CD4-positive, alpha-beta T cell treated with Interleukin-4 for 4 hours (primary cell): ENCODE results near the gene SAMD7.
A peak's percentile ranks its signal among the peaks of the same experiment; 100 is the strongest.

ENCODE experiments used
- DNase-seq: peaks from one replicate; pipeline ENCODE4 v3.0.0-alpha.2; 2020

Gene SAMD7, protein sequence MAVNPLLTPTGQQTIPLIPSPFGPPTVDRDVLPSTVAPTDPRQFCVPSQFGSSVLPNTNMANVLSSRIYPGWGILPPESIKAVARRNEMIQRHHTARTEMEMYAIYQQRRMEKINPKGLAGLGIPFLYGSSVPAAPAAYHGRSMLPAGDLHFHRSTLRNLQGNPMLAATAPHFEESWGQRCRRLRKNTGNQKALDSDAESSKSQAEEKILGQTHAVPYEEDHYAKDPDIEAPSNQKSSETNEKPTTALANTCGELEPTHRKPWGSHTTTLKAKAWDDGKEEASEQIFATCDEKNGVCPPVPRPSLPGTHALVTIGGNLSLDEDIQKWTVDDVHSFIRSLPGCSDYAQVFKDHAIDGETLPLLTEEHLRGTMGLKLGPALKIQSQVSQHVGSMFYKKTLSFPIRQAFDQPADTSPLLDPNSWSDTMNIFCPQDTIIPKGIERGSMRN

DNA sequence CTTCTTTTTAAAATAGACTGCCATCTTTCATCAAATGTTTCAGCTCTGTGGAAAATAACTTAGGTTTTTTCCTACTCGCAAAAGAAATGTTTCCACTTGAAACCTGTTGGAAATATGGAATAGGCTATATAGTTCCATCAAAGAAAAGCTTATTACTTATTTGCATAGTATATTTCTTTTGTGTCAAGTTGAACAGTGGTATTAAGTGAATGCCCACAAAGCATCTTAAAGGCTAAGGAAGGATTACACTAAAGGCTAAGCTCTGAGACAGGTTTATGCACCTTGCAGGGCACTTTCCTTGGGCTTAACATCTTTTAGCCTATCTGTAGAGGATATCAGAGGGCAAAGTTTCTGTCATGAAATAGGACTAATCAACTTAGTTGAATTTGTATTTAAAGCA is at the start of gene SAMD7:
TSS of gene SAMD7 (plus strand) at position 301 of the 400 bp plus-strand sequence. CDS start 7,927 bp downstream, outside the sequence.
- DNase-seq, result no peak

DNA sequence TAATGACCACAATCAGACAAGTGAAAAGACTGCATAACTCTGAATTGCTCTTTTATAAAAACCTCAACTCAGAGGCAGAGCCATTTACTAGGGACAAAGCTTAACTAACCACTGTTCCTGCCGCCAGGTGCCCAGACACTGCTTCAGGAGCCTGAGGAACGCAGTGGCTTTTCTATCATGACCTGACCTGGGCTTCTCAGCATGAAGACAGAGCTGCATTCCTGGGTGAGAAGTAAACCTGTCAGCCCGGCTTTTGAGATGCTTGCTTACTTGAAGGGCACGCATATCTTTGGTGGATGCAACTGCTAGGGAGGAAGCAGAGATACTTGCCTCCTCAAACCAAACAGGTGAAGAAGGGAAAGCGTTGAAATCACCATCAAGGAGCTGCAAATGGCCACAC is 49.5 kb upstream of the SAMD7 start:
- DNase-seq, result no peak

DNA sequence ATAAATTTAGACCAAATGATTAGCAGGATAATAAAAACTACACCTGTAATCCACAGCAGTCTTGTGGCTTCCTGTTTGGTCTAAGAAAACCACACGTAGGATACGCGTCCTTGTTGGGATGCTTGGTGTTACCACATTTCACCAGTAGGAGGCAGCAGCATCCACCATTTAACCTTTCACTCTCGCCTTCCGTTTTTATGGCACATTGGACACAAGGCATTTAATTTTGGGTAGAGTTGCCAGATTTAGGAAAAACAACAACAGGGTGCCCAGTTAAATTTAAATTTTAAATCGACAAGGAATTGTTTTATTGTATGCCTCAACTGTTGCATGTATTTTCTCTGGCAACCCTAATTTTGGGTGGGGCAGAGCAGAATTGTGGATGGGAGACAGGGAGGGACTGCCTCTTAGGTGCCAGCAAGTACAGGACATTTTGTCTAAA is 47.9 kb upstream of the SAMD7 start:
- DNase-seq, result peak; percentile 64

DNA sequence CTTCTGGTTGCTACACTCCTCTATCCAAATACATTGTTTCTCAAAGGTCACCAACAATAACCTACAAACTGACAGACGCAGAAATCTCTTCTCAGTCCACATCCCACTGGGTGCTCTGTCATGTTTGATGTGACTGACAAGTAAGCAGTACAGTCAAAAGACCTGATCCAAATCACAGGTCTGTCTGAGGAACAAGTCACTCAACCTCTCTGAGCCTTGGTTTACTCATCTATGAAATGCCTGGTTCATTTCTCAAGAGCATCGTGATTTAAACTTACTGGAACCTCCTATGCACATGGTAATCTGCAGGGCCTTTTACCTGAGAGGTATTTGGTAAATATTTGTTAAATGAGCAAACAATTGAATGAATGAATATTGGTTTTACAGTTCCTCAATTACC is 47.1 kb upstream of the SAMD7 start:
- no peak for DNase-seq

DNA sequence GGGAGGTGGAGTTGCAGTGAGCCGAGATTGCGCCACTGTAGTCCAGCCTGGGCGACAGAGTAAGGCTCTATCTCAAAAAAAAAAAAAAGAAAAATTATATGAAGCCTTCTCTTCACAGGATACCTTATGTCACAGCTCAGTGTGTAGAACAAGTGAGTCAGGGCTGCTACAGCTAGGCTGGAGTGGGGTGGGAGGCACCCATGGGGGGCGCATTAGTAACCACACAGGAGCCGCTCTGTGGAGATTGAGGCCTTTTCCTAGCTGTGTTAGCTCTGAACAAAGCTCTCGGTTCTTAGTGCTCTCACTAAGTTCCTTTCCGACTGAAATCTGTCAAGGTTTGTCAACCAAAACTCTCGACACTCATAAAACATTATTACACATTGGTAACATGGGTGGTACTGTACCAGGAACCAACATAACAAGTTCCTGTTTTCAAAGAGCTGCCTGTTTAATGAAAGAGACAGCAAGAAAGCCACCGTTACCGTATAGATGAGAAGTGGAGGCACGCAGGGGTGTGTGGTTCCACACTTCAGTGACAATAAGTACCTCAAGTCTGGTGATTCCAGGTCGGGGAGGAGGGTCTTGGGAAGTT is 46.1 kb upstream of the SAMD7 start:
- no peak for DNase-seq

DNA sequence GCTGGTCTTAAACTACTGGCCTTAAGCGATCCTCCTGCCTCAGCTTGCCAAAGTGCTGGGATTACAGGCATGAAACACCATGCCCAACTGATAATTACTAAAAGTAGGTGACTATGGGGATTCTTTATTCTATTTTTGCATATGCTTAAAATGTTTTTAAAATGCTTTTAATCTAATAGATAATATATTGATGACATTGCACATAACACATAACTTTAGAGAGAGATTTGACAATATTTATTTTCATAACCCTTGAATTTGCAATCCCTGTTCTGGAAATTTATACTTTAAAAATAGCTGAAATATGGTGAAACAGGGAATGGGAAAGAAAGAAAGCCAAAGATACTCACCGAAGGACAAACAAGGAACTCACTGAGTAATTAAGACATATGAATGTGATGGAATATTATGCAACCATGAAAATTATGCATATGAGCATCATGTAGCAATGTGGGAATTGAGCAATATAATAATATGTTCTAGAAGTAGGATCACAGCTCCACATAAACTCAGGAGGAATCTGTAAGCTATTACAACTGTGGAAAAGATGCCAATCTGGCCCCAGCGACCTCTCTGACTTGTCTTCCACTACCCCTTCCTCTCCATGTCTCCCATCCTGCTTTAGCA is 43.7 kb upstream of the SAMD7 start:
- no peak for DNase-seq

DNA sequence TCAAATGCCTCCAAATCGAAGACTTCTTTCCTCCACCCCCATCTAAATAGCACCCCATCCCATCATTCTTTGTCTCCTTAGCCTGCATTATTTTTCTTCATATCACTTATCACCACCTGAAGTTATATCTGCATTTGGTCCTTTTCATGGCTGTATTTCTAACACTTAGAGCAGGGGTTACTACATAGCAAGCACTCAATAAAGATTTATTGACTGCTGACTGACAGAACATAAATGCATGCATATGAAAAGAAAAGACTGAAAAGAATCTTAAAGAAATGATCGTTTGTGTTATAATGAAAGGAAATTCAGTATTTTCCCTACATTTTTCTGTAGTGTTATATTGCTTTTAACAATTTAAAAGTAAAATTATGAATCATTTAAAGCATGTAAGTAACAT is 43.0 kb upstream of the SAMD7 start:
- DNase-seq, result no peak

DNA sequence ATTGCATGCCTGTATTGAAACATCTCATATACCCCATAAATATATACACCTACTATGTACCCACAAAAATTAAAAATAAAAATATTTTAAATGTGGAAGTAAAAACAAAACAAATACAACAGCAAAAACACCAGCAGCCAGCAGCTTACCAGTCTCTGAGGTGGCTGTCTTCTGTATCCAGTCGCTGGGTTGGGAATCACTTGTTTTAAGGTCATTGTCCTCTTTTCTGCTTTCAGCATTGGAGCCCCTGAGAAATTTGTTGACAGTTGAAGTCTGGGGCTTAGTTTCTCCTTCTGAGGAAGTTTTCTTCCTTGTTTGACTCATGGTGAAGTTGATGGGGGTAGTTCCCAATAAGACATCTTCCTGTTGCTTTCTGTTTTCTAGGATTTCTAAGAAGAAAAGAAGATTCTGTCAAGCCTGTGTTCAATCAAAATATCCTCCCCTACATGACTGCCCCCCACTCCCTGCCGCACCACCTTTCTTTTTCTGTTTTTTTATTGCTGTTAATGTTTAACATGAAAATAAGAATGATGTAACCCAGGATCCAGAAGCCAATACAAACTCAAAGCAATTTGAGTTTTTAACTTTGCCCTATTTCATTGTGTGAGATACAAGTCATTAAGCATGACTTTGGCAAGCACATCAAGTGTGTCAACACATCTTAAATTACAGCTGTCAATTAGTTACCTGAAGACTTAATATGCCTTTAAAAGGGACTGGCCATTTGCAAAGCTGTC is 41.7 kb upstream of the SAMD7 start, which contains the start of gene LRRC31:
TSS of gene LRRC31 (minus strand) at position 452 of the 737 bp plus-strand sequence. CDS start at position 324, 128 bp downstream.
- no peak for DNase-seq

DNA sequence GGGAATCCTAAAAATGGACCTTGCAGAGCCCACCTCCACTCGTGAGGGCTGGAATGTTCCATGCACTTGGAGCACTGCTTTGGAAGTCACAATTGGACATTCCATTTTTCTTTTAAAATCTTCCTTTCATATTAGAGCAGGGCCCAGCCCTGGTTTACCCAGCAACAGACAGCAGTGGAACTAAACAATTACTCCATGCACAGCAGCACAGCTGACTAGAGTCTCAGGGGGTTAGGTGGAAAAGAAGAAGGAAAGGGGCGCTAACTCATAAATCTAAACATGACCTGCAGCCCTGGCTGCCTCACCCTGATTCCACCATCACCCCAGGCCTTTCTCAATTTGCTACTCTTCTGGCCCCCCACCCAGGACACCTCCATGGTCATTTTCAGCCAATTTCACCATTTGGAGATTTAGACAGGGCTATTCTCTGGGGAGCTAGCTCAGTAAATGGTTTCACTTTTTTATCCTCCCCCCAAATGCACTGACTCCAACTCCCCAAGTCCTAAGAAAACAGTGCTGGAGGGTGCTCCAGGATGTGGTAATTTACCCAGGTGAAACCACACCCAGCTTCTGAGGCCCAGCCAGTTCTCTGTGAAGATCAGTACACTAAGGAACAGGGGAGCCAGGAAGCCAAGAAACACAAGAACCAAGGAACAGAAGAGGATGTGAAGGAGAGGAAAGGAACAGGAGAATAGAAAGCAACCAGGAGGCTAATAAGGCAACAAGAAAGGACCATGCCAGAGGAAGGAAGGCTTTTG is 40.1 kb upstream of the SAMD7 start:
- DNase-seq, result no peak

DNA sequence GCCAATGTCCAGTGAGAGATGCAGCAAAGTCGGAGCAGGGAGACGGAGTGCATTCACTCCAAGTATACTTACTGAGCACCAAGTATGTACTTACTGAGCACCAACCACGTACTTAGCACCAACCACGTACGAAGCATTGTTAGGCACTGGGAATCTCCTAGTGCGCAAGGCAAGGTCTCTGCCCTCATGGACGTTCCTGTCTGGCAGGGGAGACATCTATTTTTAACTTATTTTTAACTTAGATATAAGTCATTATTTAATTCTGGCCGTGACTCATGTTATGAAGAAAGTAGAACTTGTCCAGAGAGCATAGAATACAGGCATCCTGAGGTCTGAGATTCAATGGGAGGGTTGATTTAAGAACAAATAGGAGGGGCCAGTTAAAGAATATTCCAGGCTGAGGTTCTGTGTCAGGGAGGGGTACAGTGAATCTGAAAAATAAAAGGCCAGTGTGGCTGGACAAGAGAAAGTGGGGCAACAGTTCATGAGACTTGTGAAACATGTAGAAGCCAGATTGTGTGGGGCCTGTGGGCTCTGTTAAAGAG is 32.3 kb upstream of the SAMD7 start:
- DNase-seq, result no peak

DNA sequence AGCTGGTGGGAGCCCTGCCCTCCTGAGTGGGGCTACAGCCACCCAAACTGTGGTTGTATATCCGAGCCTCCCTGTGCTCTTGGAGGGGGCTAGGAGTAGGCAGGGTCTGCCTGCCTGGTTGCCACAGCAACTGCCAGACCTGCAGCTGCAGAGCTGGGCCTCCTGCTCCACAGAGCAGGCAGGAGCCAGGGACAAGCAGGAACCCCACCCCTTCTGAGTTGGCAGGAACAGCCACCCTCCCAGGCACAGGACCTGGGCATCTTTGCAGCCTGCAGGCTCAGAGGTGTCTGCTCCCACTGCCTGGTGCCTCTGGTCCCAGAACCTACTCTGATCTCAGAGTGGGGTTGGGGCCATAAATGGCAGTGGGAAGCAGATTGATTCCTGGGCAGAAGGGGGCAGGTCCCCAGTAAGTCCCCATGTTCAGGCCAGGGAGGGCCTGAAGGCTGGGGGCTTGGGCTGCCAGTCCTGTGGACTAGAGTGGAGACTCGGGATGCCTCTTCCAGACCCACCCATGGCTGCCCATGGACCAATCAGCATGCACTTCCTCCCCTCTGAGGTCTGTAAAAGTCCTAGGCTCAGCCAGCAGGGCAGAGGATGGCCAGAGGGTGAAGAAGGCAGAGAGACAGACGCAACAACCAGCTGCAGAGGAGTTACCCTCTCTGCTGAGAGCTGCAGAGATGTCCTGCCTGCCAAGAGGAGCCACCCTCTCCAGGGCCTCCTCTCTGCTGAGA is 31.4 kb upstream of the SAMD7 start:
- no peak for DNase-seq

DNA sequence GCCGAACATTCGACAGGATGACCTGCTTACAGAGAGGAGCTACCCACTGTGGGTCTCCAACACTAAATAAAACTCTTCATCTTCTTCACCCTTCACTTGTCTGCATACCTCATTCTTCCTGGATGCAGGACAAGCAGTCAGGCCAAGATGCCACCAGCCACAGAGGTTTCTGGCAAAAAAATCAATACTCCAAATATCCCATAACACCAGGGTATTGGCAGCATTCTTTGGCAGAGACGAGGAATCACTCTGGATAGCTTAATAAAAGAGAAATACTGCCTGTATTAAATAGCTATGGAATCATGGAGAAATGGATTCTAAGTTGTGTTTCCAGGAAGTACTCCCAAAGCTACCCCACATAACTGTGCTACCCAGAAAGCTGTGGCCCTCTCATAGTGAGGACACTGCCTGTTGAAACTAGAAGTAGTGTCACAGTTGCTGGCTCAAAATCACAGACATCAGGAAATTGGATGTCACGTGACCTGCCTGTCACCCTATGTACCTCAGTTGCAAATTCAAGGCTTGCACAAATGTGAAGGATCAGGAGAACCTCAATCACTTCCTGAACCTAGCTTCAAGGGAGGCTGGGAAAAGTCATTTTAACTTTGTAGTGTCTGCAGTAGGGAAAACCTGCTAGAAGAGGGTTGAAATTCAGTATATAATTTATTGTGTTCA is 30.7 kb upstream of the SAMD7 start:
- no peak for DNase-seq

DNA sequence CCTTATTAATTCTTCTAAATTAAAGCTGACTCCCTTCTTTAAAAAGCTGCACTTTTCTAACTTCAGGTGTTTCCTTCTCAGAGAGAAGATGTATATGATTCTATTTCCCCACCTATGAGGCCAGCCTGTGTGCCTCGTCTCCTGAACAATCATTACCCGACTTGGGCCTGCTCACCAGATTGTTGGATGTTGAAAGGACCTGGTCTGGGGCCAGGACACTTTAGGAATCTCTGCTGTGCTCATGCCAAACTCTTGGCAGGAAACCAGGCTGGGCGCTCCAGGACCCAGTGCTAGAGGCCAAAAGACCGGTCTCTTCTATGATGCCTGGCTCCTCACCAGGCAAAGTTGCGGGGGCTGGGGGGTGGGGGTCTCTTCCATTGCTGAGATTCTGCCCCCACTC is 24.7 kb upstream of the SAMD7 start:
- DNase-seq, result no peak

DNA sequence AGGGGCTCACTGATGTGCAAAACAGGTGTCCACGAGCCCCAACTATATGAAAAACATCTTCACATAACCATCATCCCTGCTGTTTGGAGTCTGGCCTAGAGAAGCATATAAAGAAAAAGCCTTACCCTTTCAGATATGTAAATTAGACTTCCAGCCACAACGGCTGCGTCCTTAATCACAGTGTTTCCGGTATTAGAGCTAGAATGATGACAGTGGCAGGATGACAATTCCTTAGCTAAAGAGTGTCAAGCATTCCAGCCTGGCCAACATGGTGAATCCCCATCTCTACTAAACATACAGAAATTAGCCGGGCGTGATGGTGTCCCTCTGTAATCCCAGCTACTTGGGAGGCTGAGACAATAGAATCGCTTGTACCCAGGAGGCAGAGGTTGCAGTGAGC is 19.5 kb upstream of the SAMD7 start:
- no peak for DNase-seq

DNA sequence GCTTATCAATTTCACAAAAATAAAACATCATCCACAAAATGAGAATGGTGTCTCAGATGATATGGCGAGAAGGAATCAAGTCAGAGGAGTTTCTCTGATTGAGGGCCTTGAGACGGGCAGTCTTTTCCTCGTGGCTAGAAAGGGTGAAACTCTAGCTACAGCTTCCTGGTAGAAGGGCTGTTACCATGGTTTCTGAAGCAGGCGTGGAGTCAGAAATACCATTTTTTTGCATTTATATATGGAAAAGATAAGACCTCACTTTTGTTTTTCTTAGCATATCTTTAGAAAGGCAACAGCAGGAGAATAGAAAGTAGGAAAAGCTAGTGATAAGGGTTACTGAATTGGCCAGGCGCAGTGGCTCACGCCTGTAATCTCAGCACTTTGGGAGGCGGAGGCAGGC is 17.3 kb upstream of the SAMD7 start:
- no peak for DNase-seq

DNA sequence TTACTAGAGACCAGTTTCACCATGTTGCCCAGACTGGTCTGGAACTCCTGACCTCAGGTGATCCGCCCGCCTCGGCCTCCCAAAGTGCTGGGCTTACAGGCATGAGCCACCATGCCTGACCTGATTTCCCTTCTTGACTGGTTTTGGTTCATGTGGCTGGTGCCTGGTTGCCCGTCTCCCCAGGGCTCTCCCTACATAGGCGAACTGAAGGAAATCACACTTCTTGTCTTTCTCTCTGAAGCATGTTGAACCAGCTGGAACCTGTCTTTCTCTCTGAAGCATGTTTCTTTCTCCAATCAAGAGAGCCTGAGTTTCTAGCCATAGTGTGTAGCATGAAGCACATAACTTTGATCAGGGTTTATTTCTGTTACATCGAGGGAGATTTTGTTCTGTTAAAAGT is 16.3 kb upstream of the SAMD7 start:
- DNase-seq, result no peak

DNA sequence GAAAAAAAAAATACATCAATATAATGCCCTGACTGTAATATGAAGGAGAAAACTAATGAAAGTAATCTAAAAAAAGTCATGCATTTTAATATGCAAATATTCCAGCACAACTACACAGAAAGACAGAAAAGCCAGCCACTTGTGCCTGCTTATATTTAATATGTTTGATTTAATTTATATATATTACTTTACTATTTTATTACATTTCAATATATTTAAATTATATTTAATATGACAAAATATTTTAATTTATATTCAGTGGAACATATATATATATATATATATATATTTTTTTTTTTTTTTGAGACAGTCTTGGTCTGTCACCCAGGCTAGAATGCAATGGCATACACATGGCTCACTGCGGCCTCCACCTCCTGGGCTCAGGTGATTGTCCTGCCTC is 14.1 kb upstream of the SAMD7 start:
- DNase-seq, result no peak

DNA sequence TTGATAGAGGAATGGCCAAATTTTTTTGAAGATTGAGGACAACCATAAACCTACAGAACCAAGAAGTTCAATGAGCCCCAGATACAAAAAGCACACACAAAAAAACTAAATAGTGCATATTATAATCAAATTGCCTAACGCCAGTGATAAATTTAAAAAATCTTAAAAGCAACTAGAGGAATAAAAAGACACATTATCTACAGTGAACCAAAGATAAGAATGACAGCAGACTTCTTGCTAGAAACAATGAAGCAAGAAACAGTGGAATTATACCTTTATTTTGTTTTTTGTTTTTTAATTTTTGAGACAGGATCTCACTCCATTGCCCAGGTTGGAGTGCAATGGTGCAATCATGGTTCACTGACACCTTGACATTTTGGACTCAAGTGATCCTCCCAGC is 9.9 kb upstream of the SAMD7 start:
- DNase-seq, result no peak

DNA sequence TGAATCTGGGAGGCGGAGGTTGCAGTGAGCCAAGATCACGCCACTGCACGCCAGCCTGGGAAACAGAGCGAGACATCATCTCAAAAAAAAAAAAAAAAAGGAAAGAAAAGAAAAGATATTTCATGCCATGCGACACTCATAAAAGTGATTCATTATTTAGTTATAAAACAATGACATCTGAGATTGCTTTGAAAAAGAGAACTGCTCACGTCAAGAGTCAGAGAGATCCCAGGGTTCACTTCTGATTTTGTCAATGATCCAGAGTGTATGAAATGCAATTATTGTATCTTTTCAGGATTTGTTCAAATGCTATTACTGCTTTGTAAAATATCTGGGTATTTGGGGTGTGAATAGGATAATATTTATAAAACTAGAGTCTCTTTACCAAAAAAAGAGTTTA is 6.0 kb upstream of the SAMD7 start:
- DNase-seq, result no peak

DNA sequence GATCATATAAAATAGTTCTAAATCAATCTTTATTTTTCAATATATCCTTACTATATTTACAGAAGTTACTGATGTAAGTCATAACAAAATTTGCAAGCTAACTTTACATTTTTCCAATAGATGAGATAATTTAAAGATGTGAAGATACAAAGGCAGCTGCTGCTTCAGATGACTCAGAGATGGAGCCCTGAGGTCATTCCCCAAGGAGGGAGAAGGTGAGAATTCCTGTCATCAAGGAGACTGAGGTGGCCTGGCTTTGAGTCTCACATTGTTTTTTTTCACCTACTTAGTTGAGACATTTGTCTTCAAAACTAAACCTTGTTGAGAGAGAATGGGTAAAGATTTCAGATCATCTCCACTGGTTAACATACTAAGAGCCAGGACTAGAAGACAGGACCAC is 3.9 kb upstream of the SAMD7 start:
- no peak for DNase-seq

DNA sequence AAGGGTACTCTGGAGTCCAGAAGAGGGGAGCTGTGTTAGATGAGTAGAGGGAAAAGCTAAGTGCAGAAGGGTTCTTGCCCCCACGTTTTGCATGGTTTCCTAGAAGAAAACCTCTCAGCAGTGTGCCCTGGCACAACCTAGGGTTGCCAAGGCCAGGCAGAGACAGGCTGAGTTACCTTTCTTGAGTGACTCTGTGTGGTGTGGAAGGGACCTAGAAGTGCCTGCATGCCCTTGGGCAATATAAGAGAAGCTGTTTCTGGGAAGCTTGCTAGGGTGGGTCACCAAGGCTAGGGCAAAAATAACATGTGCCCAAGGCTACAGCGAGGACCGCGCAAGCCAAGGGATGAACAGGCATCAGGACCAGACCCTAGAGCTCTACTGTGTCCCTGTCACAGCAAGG is 3.4 kb upstream of the SAMD7 start:
- no peak for DNase-seq
